H9 (cell line): ENCODE results near the gene MRPL55. TPM values are rescaled to one million over a fixed set of nuclear protein-coding genes. Genes with fewer than 3 reads are reported as not detected.

ENCODE experiments used
- DNase-seq: peaks from one replicate; pipeline ENCODE4 v3.0.0-alpha.2; 2017
- H2AFZ ChIP-seq: one replicate; pipeline ENCODE4 v1.6.1; 2013; ENCODE audit warnings: mild to moderate bottlenecking, low read length, control low read depth, moderate library complexity
- H2AK5ac ChIP-seq: 2 replicates; pipeline ENCODE4 v1.6.1; 2013; ENCODE audit warnings: low read length, control low read depth, mixed read lengths; ENCODE audit not compliant: insufficient read length
- H2BK120ac ChIP-seq: one replicate; pipeline ENCODE4 v1.6.1; 2013; ENCODE audit warnings: low read depth, mild to moderate bottlenecking, low read length, control low read depth, inconsistent platforms; ENCODE audit not compliant: poor library complexity, severe bottlenecking
- H2BK12ac ChIP-seq: 2 replicates; pipeline ENCODE4 v1.6.1; 2013; ENCODE audit warnings: low read length, control low read depth, mixed read lengths, low read depth; ENCODE audit not compliant: insufficient read length
- H2BK15ac ChIP-seq: 2 replicates; pipeline ENCODE4 v1.6.1; 2013; ENCODE audit warnings: low read depth, low read length, control low read depth
- H2BK20ac ChIP-seq: one replicate; pipeline ENCODE4 v1.6.1; 2013; ENCODE audit warnings: low read depth, mild to moderate bottlenecking, low read length, control low read depth, inconsistent platforms; ENCODE audit not compliant: poor library complexity, severe bottlenecking
- H2BK5ac ChIP-seq: 2 replicates; pipeline ENCODE4 v1.6.1; 2013; ENCODE audit warnings: low read length, control low read depth, mixed read lengths; ENCODE audit not compliant: insufficient read length
- H3K14ac ChIP-seq: 2 replicates; pipeline ENCODE4 v1.6.1; 2013; ENCODE audit warnings: low read length, control low read depth; ENCODE audit not compliant: insufficient read depth
- H3K18ac ChIP-seq: 2 replicates; pipeline ENCODE4 v1.6.1; 2013; ENCODE audit warnings: low read depth, mild to moderate bottlenecking, mixed read lengths, low read length, control low read depth; ENCODE audit not compliant: insufficient read length
- H3K23ac ChIP-seq: 2 replicates; pipeline ENCODE4 v1.6.1; 2013; ENCODE audit warnings: low read length, control low read depth, mixed read lengths, low read depth; ENCODE audit not compliant: insufficient read length
- H3K23me2 ChIP-seq: 2 replicates; pipeline ENCODE4 v1.6.1; 2013; ENCODE audit warnings: low read depth, mild to moderate bottlenecking, mixed read lengths, low read length, control low read depth; ENCODE audit not compliant: insufficient read length, poor library complexity, severe bottlenecking
- H3K27ac ChIP-seq: 2 replicates; pipeline ENCODE4 v1.5.1; 2013; ENCODE audit warnings: low read length, control low read depth, mixed read lengths, low read depth; ENCODE audit not compliant: insufficient read length
- H3K27me3 ChIP-seq: 2 replicates; pipeline ENCODE4 v1.6.1; 2013; ENCODE audit warnings: low read length, control low read depth, inconsistent platforms; ENCODE audit not compliant: insufficient read depth
- H3K4ac ChIP-seq: 2 replicates; pipeline ENCODE4 v1.6.1; 2013; ENCODE audit warnings: low read depth, mild to moderate bottlenecking, control low read depth, inconsistent platforms, low read length, moderate library complexity
- H3K4me1 ChIP-seq: 2 replicates; pipeline ENCODE4 v1.6.1; 2013; ENCODE audit warnings: low read length, control low read depth, inconsistent platforms; ENCODE audit not compliant: insufficient read depth
- H3K4me2 ChIP-seq: 2 replicates; pipeline ENCODE4 v1.6.1; 2013; ENCODE audit warnings: low read length, control low read depth, mixed read lengths; ENCODE audit not compliant: insufficient read length, insufficient read depth
- H3K56ac ChIP-seq: 2 replicates; pipeline ENCODE4 v1.6.1; 2013; ENCODE audit warnings: low read depth, mild to moderate bottlenecking, mixed read lengths, low read length, control low read depth; ENCODE audit not compliant: insufficient read length
- H3K79me1 ChIP-seq: 2 replicates; pipeline ENCODE4 v1.6.1; 2013; ENCODE audit warnings: low read depth, mild to moderate bottlenecking, moderate library complexity, low read length, control low read depth, inconsistent platforms; ENCODE audit not compliant: insufficient read depth, poor library complexity, severe bottlenecking
- H3K79me2 ChIP-seq: 2 replicates; pipeline ENCODE4 v1.6.1; 2013; ENCODE audit warnings: low read length, control low read depth, inconsistent platforms; ENCODE audit not compliant: insufficient read depth
- H3K9ac ChIP-seq: 2 replicates; pipeline ENCODE4 v1.6.1; 2013; ENCODE audit warnings: low read length, control low read depth, mixed read lengths; ENCODE audit not compliant: insufficient read length; ENCODE audit errors: extremely low read depth
- H3K9me3 ChIP-seq: one replicate; pipeline ENCODE4 v1.6.1; 2013; ENCODE audit warnings: low read depth, low read length, inconsistent platforms; ENCODE audit not compliant: control insufficient read depth
- H3T11ph ChIP-seq: one replicate; pipeline ENCODE4 v1.6.1; 2013; ENCODE audit warnings: mild to moderate bottlenecking, low read length, control low read depth, inconsistent platforms
- H4K20me1 ChIP-seq: one replicate; pipeline ENCODE4 v1.6.1; 2013; ENCODE audit not compliant: control insufficient read depth, insufficient read length, insufficient read depth
- H4K5ac ChIP-seq: 2 replicates; pipeline ENCODE4 v1.6.1; 2013; ENCODE audit warnings: low read depth, mild to moderate bottlenecking, mixed read lengths, low read length, control low read depth; ENCODE audit not compliant: insufficient read length
- H4K8ac ChIP-seq: replicated peaks from 2 replicates; pipeline ENCODE4 v1.6.1; 2013; ENCODE audit warnings: low read length, control low read depth, mixed read lengths, low read depth; ENCODE audit not compliant: insufficient read length
- H4K91ac ChIP-seq: 2 replicates; pipeline ENCODE4 v1.6.1; 2013; ENCODE audit warnings: low read depth, mild to moderate bottlenecking, moderate library complexity, mixed read lengths, low read length, control low read depth; ENCODE audit not compliant: insufficient read length
- H3K27ac Mint-ChIP-seq, 3 experiments: 2 replicates in 2 of 3; 3 replicates in 1 of 3; pipeline ENCODE4 v1.8.0; 2020 to 2021; ENCODE audit warnings: mixed read lengths in 3 of 3, mild to moderate bottlenecking in 1 of 3, moderate library complexity in 1 of 3
- H3K27me3 Mint-ChIP-seq: 2 replicates; pipeline ENCODE4 v1.8.0; 2021; ENCODE audit warnings: low read depth, mild to moderate bottlenecking, moderate library complexity, mixed read lengths
- H3K36me3 Mint-ChIP-seq, 3 experiments: 2 replicates in 2 of 3; 3 replicates in 1 of 3; pipeline ENCODE4 v1.8.0; 2020 to 2021; ENCODE audit warnings: low read depth in 3 of 3, mixed read lengths in 3 of 3; ENCODE audit not compliant: insufficient read depth in 1 of 3
- H3K4me1 Mint-ChIP-seq, 2 experiments: 2 replicates each; pipeline ENCODE4 v1.8.0; 2020; ENCODE audit warnings: mixed read lengths in 2 of 2
- H3K4me3 Mint-ChIP-seq, 2 experiments: 2 replicates in 1 of 2; 3 replicates in 1 of 2; pipeline ENCODE4 v1.8.0; 2020 to 2021; ENCODE audit warnings: mild to moderate bottlenecking in 2 of 2, mixed read lengths in 2 of 2, moderate library complexity in 1 of 2
- H3K9me3 Mint-ChIP-seq, 2 experiments: 2 replicates in 1 of 2; 3 replicates in 1 of 2; pipeline ENCODE4 v1.8.0; 2020; ENCODE audit warnings: mild to moderate bottlenecking in 2 of 2, mixed read lengths in 2 of 2, moderate library complexity in 1 of 2
- CTCF ChIP-seq: fragments of 200-600 bp; sonication (generic); conservative IDR thresholded peaks from 3 replicates; pipeline ENCODE4 v1.8.0; 2021; ENCODE audit warnings: antibody characterized with exemption, mild to moderate bottlenecking
- WGBS: extraction: QIAGEN DNeasy Blood & Tissue Kit; methylation state at CpG from one replicate; pipeline ENCODE4 v1.1.7; 2013; ENCODE audit warnings: missing lambda C conversion rate, low lambda C conversion rate, mixed read lengths; ENCODE audit not compliant: insufficient read length; ENCODE audit errors: extremely low coverage; 5-methylcytosine and 5-hydroxymethylcytosine counted together
- total RNA-seq: library from RNA; stranded (reverse); gene quantifications from 2 replicates; pipeline ENCODE4 v1.2.1, GENCODE V29; 2021

The MRPL55 gene
- total RNA-seq, 1 experiment from 2014 or later: 62.3 TPM

- Histone ChIP-seq H2BK20ac (no peak overlapping the region), H3K18ac (no peak overlapping the region), H3K56ac (no peak overlapping the region), H2BK15ac (no peak overlapping the region), H3K23ac (no peak overlapping the region), H4K91ac (no peak overlapping the region), H4K20me1 (peaks cover 2% of the 10 kb centered on the region), H4K8ac (no peak overlapping the region), H3K23me2 (no peaks in the 10 kb centered on the region), H2BK12ac (no peak overlapping the region), H3K27ac (no peak overlapping the region), H3K79me1 (peaks cover 14% of the 10 kb centered on the region), H3K14ac (no peak overlapping the region), H2AFZ (no peak overlapping the region), H4K5ac (no peak overlapping the region), H3T11ph (no peak overlapping the region), H3K9me3 (no peaks in the 10 kb centered on the region), H3K79me2 (peaks cover 55% of the 10 kb centered on the region), H3K4me2 (no peak overlapping the region), H2AK5ac (no peak overlapping the region), H2BK120ac (no peak overlapping the region), H3K27me3 (no peaks in the 10 kb centered on the region), H2BK5ac (no peak overlapping the region), H3K4me1 (no peaks in the 10 kb centered on the region), H3K9ac (no peak overlapping the region), H3K4ac (no peak overlapping the region)
- peak overlapping the region in 1 of 3 experiments; percentile 53; a peak in 2 of 7 replicates for H3K27ac Mint-ChIP-seq
- H3K27me3 Mint-ChIP-seq: no peaks in the 10 kb centered on the region
- H3K4me3 Mint-ChIP-seq: no peak overlapping the region
- H3K36me3 Mint-ChIP-seq: peaks cover 45 to 64% (median 56%) of the 10 kb centered on the region in 3 experiments
- DNase-seq: no peak
- no peak for TF ChIP-seq CTCF
- H3K9me3 Mint-ChIP-seq: peaks cover 8 to 11% of the 10 kb centered on the region in 2 experiments
- H3K4me1 Mint-ChIP-seq: peaks cover 4 to 12% of the 10 kb centered on the region in 2 experiments; a peak in 3 of 4 replicates
- no CpG with 5 or more reads among the region's 4 CpGs for WGBS
These were observed 13.9 kb downstream of the MRPL55 start for GRCh38 chr1:228095161-228095560.
